ENCODE data around the gene ARPC4. TPM values are rescaled to one million over a fixed set of nuclear protein-coding genes. Genes with fewer than 3 reads are reported as not detected.

Gene ARPC4
- polyA plus RNA-seq, result 100 to 1,000 TPM; 378 to 470 (median 428) TPM

DNA sequence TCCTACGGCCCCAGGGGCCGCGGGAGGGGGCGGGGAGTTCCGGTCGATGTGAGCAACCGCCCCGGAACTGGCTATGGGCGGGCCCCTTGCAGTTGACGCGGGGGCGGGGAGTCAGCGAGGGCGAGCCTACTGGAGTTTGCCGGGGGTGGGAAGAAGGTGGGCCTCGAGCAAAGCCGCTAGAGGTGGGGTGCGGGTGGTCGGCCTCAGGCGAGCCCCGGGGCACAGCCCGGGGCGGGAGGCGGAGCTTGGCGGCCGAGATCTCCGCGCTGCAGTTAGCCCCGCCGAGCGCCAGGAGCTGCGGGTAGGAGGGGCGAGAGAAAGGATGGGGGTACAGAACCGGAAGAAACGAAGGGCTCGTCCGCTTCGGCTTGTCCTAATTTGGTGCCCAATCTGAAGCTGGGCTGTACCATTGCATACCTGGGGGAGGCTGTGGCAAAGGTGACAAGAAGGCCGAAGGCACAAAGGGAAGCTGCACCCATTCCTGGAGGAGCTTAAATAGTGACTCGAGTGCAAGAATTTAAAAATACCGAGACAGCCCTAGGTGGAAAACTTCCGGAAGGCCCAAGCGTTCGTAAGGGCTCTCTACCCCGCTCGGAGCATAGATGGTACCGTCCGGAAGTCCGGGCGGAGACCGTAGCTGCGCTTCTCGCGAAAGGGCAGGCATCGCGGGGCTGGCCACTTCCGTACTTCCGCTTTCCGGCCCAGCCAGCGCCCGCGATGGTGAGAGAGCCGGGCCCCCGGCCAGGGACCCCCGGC, at the start of gene ARPC4, which contains the start of gene TADA3:
TSS of gene ARPC4 (plus strand) at position 678 of the 756 bp plus-strand sequence. CDS start at position 718, 40 bp downstream.
TSS of gene TADA3 (minus strand) at position 69 of the 756 bp plus-strand sequence. CDS start 1,007 bp downstream, outside the sequence.
- Mint-ChIP-seq H3K4me1 (peaks cover 65 to 68% of the 10 kb centered on the region in 2 donors), H3K27ac (peak within 1 kb of the TSS; percentile 97 to 100 (median 98)), H3K27me3 (ENCODE audit: low read depth in 3 of 3) (peaks cover 5 to 13% (median 11%) of the 10 kb centered on the region in 3 donors), H3K9me3 (no peaks in the 10 kb centered on the region), H3K36me3 (peaks cover 15 to 29% (median 23%) of the 10 kb centered on the region in 3 donors), H3K4me3 (peak within 1 kb of the TSS; percentile 95 to 100 (median 98))
- peak; percentile 95 to 97 (median 97) for DNase-seq

DNA sequence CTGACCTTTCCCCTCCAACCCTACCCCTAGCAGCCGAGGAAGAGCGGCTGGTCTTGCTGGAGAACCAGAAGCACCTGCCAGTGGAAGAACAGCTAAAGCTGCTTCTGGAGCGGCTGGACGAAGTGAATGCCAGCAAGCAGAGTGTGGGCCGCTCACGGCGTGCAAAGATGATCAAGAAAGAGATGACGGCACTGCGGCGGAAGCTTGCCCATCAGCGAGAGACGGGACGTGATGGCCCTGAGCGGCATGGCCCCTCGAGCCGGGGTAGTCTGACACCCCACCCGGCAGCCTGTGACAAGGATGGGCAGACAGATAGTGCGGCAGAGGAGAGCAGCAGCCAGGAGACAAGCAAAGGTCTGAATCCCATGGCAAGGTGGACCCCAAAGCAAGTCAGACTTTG, 49.3 kb upstream of the ARPC4 start:
- Mint-ChIP-seq H3K4me3 (no peak overlapping the region), H3K4me1 (peaks cover 4 to 15% of the 10 kb centered on the region in 2 donors), H3K27ac (no peak overlapping the region), H3K9me3 (no peaks in the 10 kb centered on the region), H3K36me3 (peaks cover 17 to 78% (median 30%) of the 10 kb centered on the region in 3 donors), H3K27me3 (ENCODE audit: low read depth in 3 of 3) (peaks cover 0 to 2% (median 2%) of the 10 kb centered on the region in 3 donors)
- DNase-seq, result no peak

GRCh38 chr3:9744162-9744561, 48.7 kb upstream of the ARPC4 start:
- Mint-ChIP-seq H3K4me3 (no peak overlapping the region), H3K36me3 (peaks cover 12 to 73% (median 24%) of the 10 kb centered on the region in 3 donors), H3K9me3 (no peaks in the 10 kb centered on the region), H3K27me3 (ENCODE audit: low read depth in 3 of 3) (peaks cover under 1 to 3% (median 2%) of the 10 kb centered on the region in 3 donors), H3K27ac (no peak overlapping the region), H3K4me1 (peaks cover 10 to 14% of the 10 kb centered on the region in 2 donors)
- no peak for DNase-seq

DNA sequence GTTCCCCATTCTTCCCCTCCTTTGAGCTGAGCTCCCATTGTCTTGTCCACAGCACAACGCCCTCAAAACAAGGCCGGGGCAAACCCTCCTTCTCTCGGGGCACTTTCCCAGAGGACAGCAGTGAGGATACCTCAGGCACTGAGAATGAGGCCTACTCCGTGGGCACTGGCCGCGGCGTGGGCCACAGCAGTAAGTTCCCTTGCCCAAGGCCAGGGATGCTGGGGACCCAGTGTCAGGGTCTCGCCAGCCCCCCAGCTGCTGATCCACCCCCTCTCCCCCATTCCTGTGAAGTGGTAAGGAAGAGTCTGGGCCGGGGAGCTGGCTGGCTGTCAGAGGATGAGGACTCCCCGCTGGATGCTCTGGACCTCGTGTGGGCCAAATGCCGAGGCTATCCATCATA, 47.4 kb upstream of the ARPC4 start:
- Mint-ChIP-seq H3K9me3 (no peaks in the 10 kb centered on the region), H3K4me3 (no peak overlapping the region), H3K27ac (no peak overlapping the region), H3K4me1 (peaks cover 17 to 21% of the 10 kb centered on the region in 2 donors), H3K36me3 (peaks cover 5 to 60% (median 15%) of the 10 kb centered on the region in 3 donors), H3K27me3 (ENCODE audit: low read depth in 3 of 3) (peaks cover 8 to 12% (median 11%) of the 10 kb centered on the region in 3 donors)
- DNase-seq, result no peak

- Mint-ChIP-seq H3K9me3 (no peaks in the 10 kb centered on the region), H3K36me3 (peaks cover 4 to 59% (median 15%) of the 10 kb centered on the region in 3 donors), H3K27ac (peak overlapping the region in 1 of 6 donors; percentile 31), H3K4me3 (no peak overlapping the region), H3K4me1 (peaks cover 25 to 29% of the 10 kb centered on the region in 2 donors), H3K27me3 (ENCODE audit: low read depth in 3 of 3) (peaks cover 8 to 12% (median 10%) of the 10 kb centered on the region in 3 donors)
- no peak for DNase-seq
Measured at GRCh38 chr3:9746330-9746729, 46.6 kb upstream of the ARPC4 start.

DNA sequence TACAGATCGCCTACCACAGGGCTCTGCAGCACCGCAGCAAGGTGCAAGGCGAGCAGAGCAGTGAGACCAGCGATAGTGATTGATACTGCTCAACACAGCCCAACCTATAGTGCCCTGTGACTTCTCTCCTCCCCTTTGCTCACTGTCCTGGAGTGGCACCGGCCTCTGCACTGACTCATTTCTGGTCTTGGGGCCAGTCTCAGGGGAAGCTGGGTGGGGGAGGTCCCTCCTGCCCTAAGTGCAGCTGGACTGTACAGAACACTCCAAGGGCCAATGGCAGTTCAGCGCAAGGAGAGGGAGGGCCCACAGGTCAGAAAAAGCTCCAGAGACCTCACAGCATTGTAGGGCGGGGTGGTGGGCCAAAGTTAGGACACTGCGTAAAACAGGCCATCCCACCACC, 45.6 kb upstream of the ARPC4 start:
- Mint-ChIP-seq H3K36me3 (peaks cover 8 to 58% (median 21%) of the 10 kb centered on the region in 3 donors), H3K4me1 (peaks cover 34 to 39% of the 10 kb centered on the region in 2 donors), H3K27me3 (ENCODE audit: low read depth in 3 of 3) (peaks cover 8 to 12% (median 10%) of the 10 kb centered on the region in 3 donors), H3K9me3 (no peaks in the 10 kb centered on the region), H3K27ac (peak overlapping the region in 1 of 6 donors; percentile 11), H3K4me3 (no peak overlapping the region)
- no peak for DNase-seq

- Mint-ChIP-seq H3K4me1 (peaks cover 35 to 39% of the 10 kb centered on the region in 2 donors), H3K27ac (peak overlapping the region in 1 of 6 donors; percentile 30), H3K36me3 (peaks cover 11 to 50% (median 21%) of the 10 kb centered on the region in 3 donors), H3K4me3 (peak overlapping the region in 3 of 5 donors; percentile 3 to 21 (median 21)), H3K9me3 (no peaks in the 10 kb centered on the region), H3K27me3 (ENCODE audit: low read depth in 3 of 3) (peaks cover 8 to 12% (median 10%) of the 10 kb centered on the region in 3 donors)
- no peak for DNase-seq
Measured at GRCh38 chr3:9748031-9748430, 44.9 kb upstream of the ARPC4 start.

GRCh38 chr3:9749296-9749644, 43.6 kb upstream of the ARPC4 start:
- H3K27me3 Mint-ChIP-seq (ENCODE audit: low read depth in 3 of 3), result peaks cover 8 to 12% (median 10%) of the 10 kb centered on the region in 3 donors
- H3K36me3 Mint-ChIP-seq, result peaks cover 11 to 46% (median 21%) of the 10 kb centered on the region in 3 donors
- H3K4me1 Mint-ChIP-seq, result peaks cover 45% of the 10 kb centered on the region in 2 donors
- no peak for DNase-seq
- H3K27ac Mint-ChIP-seq, result peak overlapping the region; percentile 89 to 96 (median 95)
- peak overlapping the region; percentile 93 to 98 (median 97) for H3K4me3 Mint-ChIP-seq
- H3K9me3 Mint-ChIP-seq, result no peaks in the 10 kb centered on the region

DNA sequence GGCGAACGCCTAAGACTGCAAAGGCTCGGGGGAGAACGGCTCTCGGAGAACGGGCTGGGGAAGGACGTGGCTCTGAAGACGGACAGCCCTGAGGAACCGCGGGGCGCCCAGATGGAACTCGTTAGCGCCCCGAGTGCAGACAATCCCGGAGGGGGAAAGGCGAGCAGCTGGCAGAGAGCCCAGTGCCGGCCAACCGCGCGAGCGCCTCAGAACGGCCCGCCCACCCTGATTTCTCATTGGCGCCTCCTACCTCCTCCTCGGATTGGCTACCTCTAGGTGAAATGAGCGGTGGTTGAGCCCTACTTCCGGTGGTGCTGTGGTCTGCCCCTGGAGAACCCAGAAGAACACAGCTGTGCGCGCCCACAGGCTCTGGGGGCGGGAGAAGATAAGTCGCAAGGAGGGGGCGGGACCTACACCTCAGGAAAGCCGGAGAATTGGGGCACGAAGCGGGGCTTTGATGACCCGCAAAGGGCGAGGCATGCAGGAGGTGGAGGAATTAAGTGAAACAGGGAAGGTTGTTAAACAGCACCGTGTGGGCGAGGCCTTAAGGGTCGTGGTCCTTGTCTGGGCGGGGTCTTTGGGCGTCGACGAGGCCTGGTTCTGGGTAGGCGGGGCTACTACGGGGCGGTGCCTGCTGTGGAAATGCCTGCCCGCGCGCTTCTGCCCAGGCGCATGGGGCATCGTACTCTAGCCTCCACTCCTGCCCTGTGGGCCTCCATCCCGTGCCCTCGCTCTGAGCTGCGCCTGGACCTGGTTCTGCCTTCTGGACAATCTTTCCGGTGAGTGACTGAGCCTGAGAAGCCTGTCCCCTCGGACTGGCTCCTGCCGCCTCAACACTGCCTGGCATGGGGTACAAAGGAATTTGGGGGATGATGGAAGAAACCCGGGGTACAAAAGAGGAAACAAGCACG, 43.0 kb upstream of the ARPC4 start, which contains the start of gene OGG1:
TSS of gene OGG1 (plus strand) at position 308 of the 911 bp plus-strand sequence. CDS start at position 643, 335 bp downstream.
- Mint-ChIP-seq H3K4me1 (peaks cover 49 to 51% of the 10 kb centered on the region in 2 donors), H3K27me3 (ENCODE audit: low read depth in 3 of 3) (peaks cover 8 to 12% (median 10%) of the 10 kb centered on the region in 3 donors), H3K36me3 (peaks cover 14 to 47% (median 20%) of the 10 kb centered on the region in 3 donors), H3K4me3 (peak within 1 kb of the TSS; percentile 93 to 98 (median 97)), H3K27ac (peak within 1 kb of the TSS; percentile 89 to 96 (median 95)), H3K9me3 (no peaks in the 10 kb centered on the region)
- DNase-seq, result peak; percentile 97 to 98 (median 98)

- H3K27ac Mint-ChIP-seq, result peak overlapping the region; percentile 89 to 96 (median 95)
- peak overlapping the region; percentile 93 to 98 (median 97) for H3K4me3 Mint-ChIP-seq
- DNase-seq, result no peak
- H3K4me1 Mint-ChIP-seq, result peaks cover 49 to 53% of the 10 kb centered on the region in 2 donors
- no peaks in the 10 kb centered on the region for H3K9me3 Mint-ChIP-seq
- peaks cover 17 to 45% (median 21%) of the 10 kb centered on the region in 3 donors for H3K36me3 Mint-ChIP-seq
- H3K27me3 Mint-ChIP-seq (ENCODE audit: low read depth in 3 of 3), result peaks cover 8 to 12% (median 10%) of the 10 kb centered on the region in 3 donors
Measured at GRCh38 chr3:9750556-9751411, 42.1 kb upstream of the ARPC4 start.

DNA sequence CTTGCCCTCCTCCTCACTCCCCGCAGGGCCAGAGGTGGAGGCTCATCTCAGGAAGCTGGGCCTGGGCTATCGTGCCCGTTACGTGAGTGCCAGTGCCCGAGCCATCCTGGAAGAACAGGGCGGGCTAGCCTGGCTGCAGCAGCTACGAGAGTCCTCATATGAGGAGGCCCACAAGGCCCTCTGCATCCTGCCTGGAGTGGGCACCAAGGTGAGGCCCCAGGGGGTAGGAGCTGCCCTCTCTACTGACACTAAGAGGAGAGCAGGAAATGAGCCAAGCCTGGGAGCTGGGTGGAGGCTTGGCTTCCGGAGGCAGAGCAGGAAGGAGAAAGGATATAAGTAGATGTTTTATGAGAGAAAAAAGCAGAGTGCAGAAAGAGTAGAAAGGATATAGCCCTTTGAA, 38.2 kb upstream of the ARPC4 start:
- H3K27me3 Mint-ChIP-seq (ENCODE audit: low read depth in 3 of 3), result peaks cover 4 to 9% (median 7%) of the 10 kb centered on the region in 3 donors
- H3K27ac Mint-ChIP-seq, result no peak overlapping the region
- peaks cover 23 to 51% (median 24%) of the 10 kb centered on the region in 3 donors for H3K36me3 Mint-ChIP-seq
- no peak for DNase-seq
- H3K4me1 Mint-ChIP-seq, result peaks cover 37 to 44% of the 10 kb centered on the region in 2 donors
- no peaks in the 10 kb centered on the region for H3K9me3 Mint-ChIP-seq
- H3K4me3 Mint-ChIP-seq, result no peak overlapping the region

DNA sequence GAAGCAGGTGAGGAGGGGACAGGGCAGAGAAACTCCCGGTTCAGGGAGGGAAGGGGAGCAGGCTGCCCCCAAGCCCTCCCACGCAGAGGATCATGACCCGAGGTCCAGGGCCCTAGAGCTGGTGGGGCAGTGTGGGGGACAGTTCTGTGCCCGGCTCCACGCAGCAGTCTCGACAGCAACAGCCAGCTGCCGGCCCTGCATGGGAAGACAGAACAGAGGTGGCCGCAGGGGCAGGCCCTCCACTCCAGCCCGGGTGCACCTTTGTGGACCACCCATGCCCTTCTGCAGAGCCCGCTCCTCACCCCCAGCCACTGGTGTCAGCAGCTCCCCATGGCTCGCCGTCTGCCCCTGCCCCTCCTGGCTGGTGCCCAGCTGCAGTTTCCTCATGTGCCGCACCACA, 35.5 kb upstream of the ARPC4 start:
- no peak overlapping the region for H3K27ac Mint-ChIP-seq
- DNase-seq, result no peak
- H3K9me3 Mint-ChIP-seq, result no peaks in the 10 kb centered on the region

More for the DNA sequence above, 35.5 kb upstream of the ARPC4 start:
- Mint-ChIP-seq H3K27me3 (ENCODE audit: low read depth in 3 of 3) (peaks cover 0 to 2% (median 0%) of the 10 kb centered on the region in 3 donors), H3K4me3 (no peak overlapping the region), H3K4me1 (peaks cover 10 to 23% of the 10 kb centered on the region in 2 donors), H3K36me3 (peaks cover 23 to 52% (median 23%) of the 10 kb centered on the region in 3 donors)

Measured in immature natural killer cell (primary cell).